Lower leg skin (tissue), 4 donors: Measurements from ENCODE around the gene MED17. TPM values are rescaled to one million over a fixed set of nuclear protein-coding genes. Genes with fewer than 3 reads are reported as not detected.

ENCODE experiments used
- DNase-seq, 2 donors: peaks; one replicate each; pipeline ENCODE4 v3.0.0-alpha.2; 2019; ENCODE audit warnings: low spot score in 2 of 2
- H3K4me3 ChIP-seq: fragments of 200-600 bp; sonication (generic); 2 replicates; pipeline ENCODE4 v1.5.1; 2017; ENCODE audit warnings: mild to moderate bottlenecking, low read depth; ENCODE audit not compliant: poor library complexity, severe bottlenecking
- POLR2A ChIP-seq, 2 donors: fragments of 450-650 bp; IDR thresholded peaks; one replicate each; pipeline ENCODE4 v1.6.1; 2016 to 2017; ENCODE audit warnings: antibody characterized with exemption in 2 of 2, mild to moderate bottlenecking in 1 of 2, moderate library complexity in 1 of 2
- WGBS, 2 donors: methylation state at CpG; one replicate each; pipeline ENCODE4 v1.1.5; 2018; 5-methylcytosine and 5-hydroxymethylcytosine counted together
- intact Hi-C: fragments of 100-400 bp; cut with DNase I; formaldehyde crosslinking; loops from one replicate; pipeline ENCODE4 v1.15.0; 2023; ENCODE audit warnings: low total_unique reads
- total RNA-seq, 4 donors: library from RNA; depleted of rRNA; stranded (reverse); fragments of >200 nt; gene quantifications; one replicate each; pipeline ENCODE4 v1.1.0, GENCODE V29; 2016
- TF ChIP-seq, protein P1 (sequence below), 3 donors: fragments of 450-650 bp; IDR thresholded peaks; one replicate each; pipeline ENCODE4 v1.5.1; 2016; ENCODE audit warnings: antibody characterized with exemption in 3 of 3, mild to moderate bottlenecking in 3 of 3, moderate library complexity in 2 of 3

The MED17 gene
- total RNA-seq, 4 donors from 2014 or later, result 25.2 to 42.1 (median 35.5) TPM

DNA sequence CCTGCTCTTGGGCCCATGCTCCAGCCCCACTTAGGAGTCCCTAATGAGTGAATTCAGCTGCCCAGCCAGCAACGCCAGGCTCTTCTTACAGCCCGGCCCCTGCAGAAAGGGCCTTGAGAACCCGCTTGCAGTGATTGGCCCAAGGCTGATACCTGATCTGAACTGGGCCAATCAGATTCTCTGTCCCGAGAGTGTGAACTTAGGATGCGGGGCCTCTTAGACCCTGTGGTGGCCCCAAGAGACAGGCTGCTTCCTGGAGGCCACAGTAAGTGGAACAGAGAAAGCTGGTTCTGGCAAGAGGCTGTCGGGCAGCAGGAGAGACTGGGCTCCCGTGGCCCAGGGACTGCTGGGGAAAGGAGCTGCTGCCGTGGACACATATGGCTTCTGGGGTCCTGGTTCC lies 54.9 kb downstream of the MED17 start:
- no peak for DNase-seq
- 91 to 97% methylated on average over 8 of the region's 8 CpGs for WGBS, 2 donors
- intact Hi-C loops, result no loop called here
- TF ChIP-seq, protein P1, sequence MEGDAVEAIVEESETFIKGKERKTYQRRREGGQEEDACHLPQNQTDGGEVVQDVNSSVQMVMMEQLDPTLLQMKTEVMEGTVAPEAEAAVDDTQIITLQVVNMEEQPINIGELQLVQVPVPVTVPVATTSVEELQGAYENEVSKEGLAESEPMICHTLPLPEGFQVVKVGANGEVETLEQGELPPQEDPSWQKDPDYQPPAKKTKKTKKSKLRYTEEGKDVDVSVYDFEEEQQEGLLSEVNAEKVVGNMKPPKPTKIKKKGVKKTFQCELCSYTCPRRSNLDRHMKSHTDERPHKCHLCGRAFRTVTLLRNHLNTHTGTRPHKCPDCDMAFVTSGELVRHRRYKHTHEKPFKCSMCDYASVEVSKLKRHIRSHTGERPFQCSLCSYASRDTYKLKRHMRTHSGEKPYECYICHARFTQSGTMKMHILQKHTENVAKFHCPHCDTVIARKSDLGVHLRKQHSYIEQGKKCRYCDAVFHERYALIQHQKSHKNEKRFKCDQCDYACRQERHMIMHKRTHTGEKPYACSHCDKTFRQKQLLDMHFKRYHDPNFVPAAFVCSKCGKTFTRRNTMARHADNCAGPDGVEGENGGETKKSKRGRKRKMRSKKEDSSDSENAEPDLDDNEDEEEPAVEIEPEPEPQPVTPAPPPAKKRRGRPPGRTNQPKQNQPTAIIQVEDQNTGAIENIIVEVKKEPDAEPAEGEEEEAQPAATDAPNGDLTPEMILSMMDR (IDR thresholded peaks at IDR 0.05), result no peak
- TF ChIP-seq POLR2A (IDR thresholded peaks at IDR 0.05), result no peak
- H3K4me3 ChIP-seq, result no peak overlapping the region

DNA sequence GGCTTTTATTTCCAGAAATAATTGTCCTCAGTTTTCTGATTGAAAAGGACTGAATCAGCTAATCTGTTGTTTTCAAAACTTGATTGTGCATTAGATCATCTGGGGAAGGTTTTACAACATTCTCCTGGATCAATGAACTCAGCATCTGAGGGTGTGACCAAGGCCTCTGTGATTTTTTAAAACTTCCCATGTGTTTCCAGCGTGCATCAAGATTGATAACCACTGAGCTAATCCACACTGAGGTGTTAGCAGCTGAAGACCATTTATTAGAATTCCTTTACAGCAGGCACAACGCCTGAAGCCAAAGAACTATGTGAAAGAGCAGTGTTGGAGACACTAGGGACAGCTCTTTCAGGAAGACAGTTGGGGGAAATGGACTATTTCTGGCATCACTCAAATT lies 56.1 kb downstream of the MED17 start:
- no peak overlapping the region for H3K4me3 ChIP-seq
- intact Hi-C loops, result no loop called here
- WGBS, 2 donors, result 52 to 64% methylated on average over 2 of the region's 2 CpGs
- DNase-seq, result no peak
- TF ChIP-seq POLR2A (IDR thresholded peaks at IDR 0.05), result no peak
- TF ChIP-seq, protein P1 (IDR thresholded peaks at IDR 0.05), result no peak

DNA sequence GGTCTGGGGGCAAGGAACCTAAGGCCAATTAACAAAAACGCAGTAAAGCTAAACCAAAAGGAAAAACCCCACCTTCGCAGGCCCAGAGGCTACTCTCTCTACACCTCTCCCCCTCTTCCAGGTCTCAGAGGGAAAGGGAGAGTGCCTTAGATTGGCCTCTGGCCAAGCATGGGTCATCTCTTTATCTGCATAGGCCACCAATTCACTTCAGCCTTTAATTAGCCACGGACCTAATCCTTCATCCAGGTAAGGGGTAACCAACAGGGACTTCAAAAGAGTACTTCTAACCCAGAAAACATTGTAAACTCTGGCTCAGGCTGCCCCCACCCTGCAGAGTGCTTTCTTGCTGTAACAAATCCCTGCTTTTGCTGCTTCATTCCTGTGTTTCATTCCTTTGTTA lies 56.9 kb downstream of the MED17 start:
- no peak overlapping the region for H3K4me3 ChIP-seq
- DNase-seq, result no peak
- WGBS, 2 donors, result 59 to 66% methylated on average over 3 of the region's 3 CpGs
- intact Hi-C loops, result no loop called here
- no peak for TF ChIP-seq POLR2A (IDR thresholded peaks at IDR 0.05)
- TF ChIP-seq, protein P1 (IDR thresholded peaks at IDR 0.05), result no peak

DNA sequence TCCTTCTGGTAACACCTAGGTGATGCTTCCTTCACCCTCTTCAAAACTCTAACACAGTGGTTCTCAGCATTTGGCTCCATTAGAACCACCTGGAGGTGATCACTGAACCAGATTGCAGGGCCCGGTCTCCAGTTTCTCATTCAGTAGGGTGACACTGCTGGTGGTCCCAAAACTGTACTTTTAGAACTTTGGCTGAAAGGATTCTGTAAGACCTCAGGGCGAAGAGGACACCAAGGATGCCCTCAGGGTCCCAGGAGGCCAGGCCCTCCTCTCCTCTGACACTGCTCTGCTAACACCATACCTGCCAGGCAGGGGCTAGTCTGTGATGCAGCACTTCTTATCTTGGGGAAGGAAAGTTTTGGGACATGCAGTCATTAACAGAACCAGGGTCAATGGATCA lies 57.4 kb downstream of the MED17 start:
- 76 to 94% methylated on average over 2 of the region's 2 CpGs for WGBS, 2 donors
- TF ChIP-seq, protein P1 (IDR thresholded peaks at IDR 0.05), result no peak
- no peak for TF ChIP-seq POLR2A (IDR thresholded peaks at IDR 0.05)
- H3K4me3 ChIP-seq, result no peak overlapping the region
- intact Hi-C loops, result no loop called here
- DNase-seq, result no peak

DNA sequence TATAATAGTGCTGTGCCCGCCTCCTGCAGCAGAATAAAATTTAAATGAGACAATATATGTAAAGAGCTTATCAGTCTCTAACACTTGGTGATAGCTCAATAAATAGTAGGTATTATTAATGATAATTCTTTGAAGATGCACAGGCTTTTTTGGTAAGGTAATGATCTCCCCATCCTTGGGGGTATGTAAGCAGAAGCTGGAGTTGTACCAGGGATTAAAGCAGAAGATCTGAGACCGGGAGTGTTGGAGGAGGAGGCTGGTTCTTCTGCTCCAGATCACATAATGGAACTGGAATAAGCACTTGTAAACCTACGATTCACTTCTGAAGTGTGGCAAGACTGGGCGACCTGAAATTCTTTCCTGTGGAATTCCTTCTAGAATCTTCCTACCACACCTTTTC lies 58.0 kb downstream of the MED17 start:
- WGBS, 2 donors, result 60 to 71% methylated on average over 4 of the region's 4 CpGs
- TF ChIP-seq, protein P1 (IDR thresholded peaks at IDR 0.05), result no peak
- TF ChIP-seq POLR2A (IDR thresholded peaks at IDR 0.05), result no peak
- no peak overlapping the region for H3K4me3 ChIP-seq
- DNase-seq, result no peak
- intact Hi-C loops, result no loop called here

DNA sequence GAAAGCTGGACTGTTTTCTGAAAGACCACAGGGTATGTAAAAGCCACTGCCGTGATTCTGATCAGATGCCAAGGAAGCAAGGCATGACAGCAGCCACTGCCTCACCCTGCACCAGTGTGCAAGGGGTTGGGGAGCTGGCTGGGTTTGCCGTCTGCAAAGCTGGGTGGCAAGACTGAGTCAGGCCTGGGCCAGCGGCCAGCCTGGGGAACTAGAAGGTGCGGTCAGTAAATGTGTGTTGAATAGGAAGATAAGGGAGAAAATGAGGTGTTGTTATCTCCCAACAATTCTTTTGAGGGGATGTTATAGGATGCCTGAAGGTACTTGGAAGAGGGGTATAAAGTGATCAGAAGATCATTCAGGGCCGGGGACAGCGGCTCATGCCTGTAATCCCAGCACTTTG lies 58.4 kb downstream of the MED17 start:
- DNase-seq, result no peak
- 38 to 47% methylated on average over 6 of the region's 6 CpGs for WGBS, 2 donors
- TF ChIP-seq, protein P1 (IDR thresholded peaks at IDR 0.05), result no peak
- TF ChIP-seq POLR2A (IDR thresholded peaks at IDR 0.05), result no peak

More for the DNA sequence above, 58.4 kb downstream of the MED17 start:
- intact Hi-C loops, result no loop called here
- H3K4me3 ChIP-seq, result no peak overlapping the region
